Left lung (tissue), 10 donors: Measurements from ENCODE around the gene AKAP8. TPM values are rescaled to one million over a fixed set of nuclear protein-coding genes. Genes with fewer than 3 reads are reported as not detected.

Experiments
- ATAC-seq: fragments of 200-7000 bp; cut with Tn5 transposase; one replicate; pipeline ENCODE4 v1.9.1; 2020; ENCODE audit warnings: moderate library complexity
- DNase-seq, 4 donors: peaks; one replicate each; pipeline ENCODE4 v3.0.0-alpha.2; 2013 to 2020
- H3K27ac ChIP-seq, 2 donors: fragments of 200-600 bp; sonication (generic) in 1 of 2; one replicate each; pipeline versions ENCODE4 v1.5.0 to v1.8.0; 2020 to 2021
- H3K27me3 ChIP-seq, 2 donors: fragments of 200-600 bp; sonication (generic) in 1 of 2; one replicate each; pipeline versions ENCODE4 v1.5.0 to v1.8.0; 2020 to 2021
- H3K36me3 ChIP-seq, 2 donors: fragments of 200-600 bp; sonication (generic) in 1 of 2; one replicate each; pipeline versions ENCODE4 v1.5.0 to v1.8.0; 2020 to 2021
- H3K4me1 ChIP-seq, 2 donors: fragments of 200-600 bp; one replicate each; pipeline ENCODE4 v1.8.0; 2021
- H3K4me3 ChIP-seq, 2 donors: fragments of 200-600 bp; sonication (generic) in 1 of 2; one replicate each; pipeline versions ENCODE4 v1.5.0 to v1.8.0; 2020 to 2021; ENCODE audit warnings: mild to moderate bottlenecking in 1 of 2
- H3K9me3 ChIP-seq, 2 donors: fragments of 200-600 bp; sonication (generic) in 1 of 2; one replicate each; pipeline versions ENCODE4 v1.5.0 to v1.8.0; 2020 to 2021
- CTCF ChIP-seq, 2 donors: fragments of 200-600 bp; sonication (generic) in 1 of 2; IDR thresholded peaks; one replicate each; pipeline versions ENCODE4 v1.5.0 to v1.8.0; 2021; ENCODE audit warnings: antibody characterized with exemption in 2 of 2
- intact Hi-C, 2 donors: fragments of 100-400 bp; cut with DNase I; formaldehyde crosslinking; loops; one replicate each; pipeline versions ENCODE4 v1.11.2 to v1.14.2; 2022
- polyA plus RNA-seq, 6 donors: library from polyadenylated mRNA; unstranded; fragments of 120-200 nt; gene quantifications; one replicate each; pipeline ENCODE4 v1.2.1, GENCODE V29; 2013; ENCODE audit not compliant: insufficient read length in 6 of 6
- total RNA-seq, 2 donors: library from RNA; stranded (reverse); fragmentation: NEBNext Ultra II Directional; extraction: Animal tissue kit (Norgen Biotek cat#: 25700); gene quantifications; one replicate each; pipeline ENCODE4 v1.2.1, GENCODE V29; 2021
- donor health status: DM: no; HTN: yes; CAD: no.
- donor health status: DM: no; HTN: no; CAD: no.

AKAP8 gene
- total and polyA plus RNA-seq, 8 donors = 19.5 to 36.8 (median 31.4) TPM

DNA sequence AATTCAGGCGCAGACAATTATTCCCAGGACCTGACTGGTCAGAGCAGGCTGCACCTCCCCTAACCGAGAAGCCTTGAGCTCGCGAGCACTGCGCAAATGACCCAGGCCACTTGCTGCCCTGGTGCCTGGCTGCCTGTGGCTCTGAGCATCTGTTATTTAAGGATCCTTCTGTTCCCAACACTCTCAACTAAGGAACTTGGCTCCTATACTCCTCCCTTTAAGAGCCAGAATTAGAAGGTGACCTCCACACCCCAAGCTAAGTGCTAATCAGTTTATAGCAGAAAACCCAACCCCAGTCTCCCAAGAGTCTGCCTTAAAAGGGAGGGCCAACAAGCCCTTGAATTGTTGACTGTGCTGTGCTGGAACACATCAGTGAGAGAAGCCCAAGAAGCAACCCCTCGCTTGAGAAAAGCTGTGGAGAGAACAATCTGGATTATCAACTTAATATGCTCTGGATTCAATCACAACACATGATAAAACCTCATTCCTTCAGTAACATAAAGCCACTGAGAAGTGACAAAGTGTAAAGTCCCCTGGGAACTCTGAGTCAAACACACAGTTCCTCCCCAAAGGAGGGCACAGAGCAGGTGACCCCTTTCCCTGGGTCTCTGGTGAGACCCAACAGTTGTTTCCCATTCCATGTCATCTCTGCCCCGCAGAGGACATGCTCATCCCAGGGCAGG, 24.7 kb upstream of the AKAP8 start:
- H3K9me3 ChIP-seq = no peaks in the 10 kb centered on the region
- peaks cover 0 to 26% of the 10 kb centered on the region in 2 donors for H3K4me1 ChIP-seq
- DNase-seq (no peak), ATAC-seq (peak; percentile 86)
- H3K27ac ChIP-seq = no peak overlapping the region
- H3K36me3 ChIP-seq = peaks cover 0 to 65% of the 10 kb centered on the region in 2 donors
- TF ChIP-seq CTCF (IDR thresholded peaks at IDR 0.05) = no peak
- no peak overlapping the region for H3K4me3 ChIP-seq
- intact Hi-C loops = no loop called here
- no peaks in the 10 kb centered on the region for H3K27me3 ChIP-seq

DNA sequence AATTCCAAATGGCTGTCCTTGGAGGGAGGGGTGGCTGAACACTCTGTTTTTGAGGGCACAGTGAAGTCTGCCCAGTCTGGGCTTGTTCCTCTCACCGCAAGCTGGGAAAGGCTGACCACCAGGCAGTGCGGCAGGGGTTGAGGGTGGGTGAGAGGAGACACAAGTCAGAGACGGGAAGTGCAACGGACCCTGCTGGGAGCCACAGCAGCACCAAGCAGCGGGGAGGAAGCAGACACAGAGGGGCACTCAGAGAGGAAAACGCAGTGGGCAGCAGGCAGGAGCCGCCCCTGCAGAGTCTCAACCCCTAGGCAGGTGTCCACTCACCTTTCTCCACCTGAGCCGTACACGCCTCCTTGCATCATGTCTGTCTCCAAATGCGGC, 23.6 kb upstream of the AKAP8 start:
- intact Hi-C loops = no loop called here
- Histone ChIP-seq H3K4me1 (peaks cover 0 to 26% of the 10 kb centered on the region in 2 donors), H3K27ac (no peak overlapping the region), H3K9me3 (no peaks in the 10 kb centered on the region), H3K4me3 (no peak overlapping the region), H3K27me3 (no peaks in the 10 kb centered on the region), H3K36me3 (peaks cover 0 to 66% of the 10 kb centered on the region in 2 donors)
- no peak for TF ChIP-seq CTCF (IDR thresholded peaks at IDR 0.05)
- ATAC-seq (no peak), DNase-seq (no peak)

DNA sequence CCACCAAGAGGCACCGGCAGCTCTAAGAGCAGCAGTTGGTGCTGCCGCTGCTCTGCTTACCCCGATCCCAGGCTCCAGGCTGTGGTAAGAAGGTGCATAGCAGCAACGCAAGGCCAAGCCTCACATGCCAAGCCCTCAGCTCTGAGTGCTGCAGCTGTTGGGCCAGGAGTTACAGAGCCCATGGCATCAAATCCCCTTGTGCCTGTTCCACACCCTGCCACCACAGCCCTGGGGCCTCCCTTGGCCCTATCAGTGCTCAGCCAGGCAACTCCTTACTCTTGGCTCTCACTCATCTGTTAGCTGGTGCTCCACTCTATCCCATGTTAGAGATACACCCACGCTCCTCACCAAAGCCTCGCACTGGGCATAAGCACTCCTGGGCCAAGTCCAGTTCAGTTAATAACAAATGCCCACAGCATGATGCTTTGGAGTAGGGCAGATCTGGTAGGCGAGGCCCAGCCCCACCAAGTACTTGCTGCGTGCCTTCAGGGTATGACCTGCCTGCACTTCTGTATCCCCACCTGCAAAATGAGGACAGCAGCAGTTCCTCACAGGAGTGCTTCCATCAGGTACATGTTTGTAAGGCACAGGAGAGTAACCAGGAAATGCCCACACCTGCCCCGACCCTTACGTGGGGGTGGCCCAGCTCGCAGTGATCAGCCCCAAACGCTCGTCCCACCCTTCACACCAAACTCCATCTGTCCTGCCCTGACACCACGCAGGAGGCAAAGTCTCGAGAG, 23.0 kb upstream of the AKAP8 start:
- intact Hi-C loops = no loop called here
- DNase-seq = no peak
- no peaks in the 10 kb centered on the region for H3K27me3 ChIP-seq
- H3K9me3 ChIP-seq = no peaks in the 10 kb centered on the region
- no peak for ATAC-seq
- no peak overlapping the region for H3K4me3 ChIP-seq
- no peak overlapping the region for H3K27ac ChIP-seq
- peaks cover 0 to 69% of the 10 kb centered on the region in 2 donors for H3K36me3 ChIP-seq
- peaks cover 0 to 25% of the 10 kb centered on the region in 2 donors for H3K4me1 ChIP-seq
- no peak for TF ChIP-seq CTCF (IDR thresholded peaks at IDR 0.05)

GRCh38 chr19:15401397-15401710, 21.8 kb upstream of the AKAP8 start:
- intact Hi-C loops = no loop called here
- Histone ChIP-seq H3K4me3 (no peak overlapping the region), H3K4me1 (peaks cover 0 to 16% of the 10 kb centered on the region in 2 donors), H3K27ac (no peak overlapping the region), H3K27me3 (no peaks in the 10 kb centered on the region), H3K36me3 (peaks cover 0 to 81% of the 10 kb centered on the region in 2 donors), H3K9me3 (no peaks in the 10 kb centered on the region)
- TF ChIP-seq CTCF (IDR thresholded peaks at IDR 0.05) = no peak
- DNase-seq (no peak), ATAC-seq (no peak)

DNA sequence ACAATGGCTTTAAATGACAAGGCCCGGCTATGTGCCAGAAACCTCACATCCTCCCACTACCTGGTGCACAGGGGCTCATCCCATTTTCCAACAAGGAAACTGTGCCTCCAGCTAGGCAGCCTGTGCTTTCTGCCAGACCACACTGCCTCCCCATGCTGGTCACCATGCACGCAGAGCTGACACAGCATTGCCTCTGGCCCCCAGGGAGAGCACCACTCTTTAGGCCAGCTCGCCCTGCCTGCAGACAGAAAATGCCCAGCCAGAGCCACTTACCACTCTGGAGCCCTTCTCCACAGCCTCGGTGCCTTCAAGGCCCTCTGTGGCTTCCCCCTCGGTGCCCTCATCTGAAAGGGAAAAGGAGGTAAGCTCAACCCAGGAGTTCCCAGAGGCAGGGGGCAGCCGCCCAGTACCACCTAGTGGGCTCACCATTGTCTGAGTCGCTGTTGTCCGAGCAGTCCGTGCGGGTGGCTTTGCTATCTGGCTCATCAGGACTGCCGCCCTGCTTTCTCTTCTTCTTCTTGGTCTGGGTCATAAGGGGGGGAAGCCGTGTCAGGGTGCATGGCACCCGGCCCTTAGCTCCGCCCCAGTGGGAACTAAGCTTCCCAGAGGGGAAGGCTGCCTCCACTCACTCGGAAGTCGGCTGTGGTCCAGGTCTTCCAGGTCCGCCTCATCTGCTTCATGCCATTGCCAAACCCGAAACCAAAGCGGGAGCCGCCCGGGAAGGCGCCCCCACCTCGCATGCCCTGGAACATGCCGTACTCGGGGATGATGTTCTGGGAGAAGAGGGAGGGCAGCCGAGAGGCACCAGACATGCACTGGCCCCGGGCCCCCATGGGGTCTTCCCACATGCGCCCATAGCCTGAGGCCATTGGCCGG, 21.2 kb upstream of the AKAP8 start:
- Histone ChIP-seq H3K36me3 (peaks cover 0 to 85% of the 10 kb centered on the region in 2 donors), H3K27ac (no peak overlapping the region), H3K27me3 (no peaks in the 10 kb centered on the region), H3K4me3 (no peak overlapping the region), H3K9me3 (no peaks in the 10 kb centered on the region), H3K4me1 (peaks cover 0 to 16% of the 10 kb centered on the region in 2 donors)
- TF ChIP-seq CTCF (IDR thresholded peaks at IDR 0.05) = no peak
- intact Hi-C loops = no loop called here
- DNase-seq (no peak), ATAC-seq (no peak)
